Activated CD4-positive, alpha-beta memory T cell treated with anti-CD3 and anti-CD28 coated beads for 36 hours (primary cell): ENCODE results near the gene RADIL. TPM values are rescaled to one million over a fixed set of nuclear protein-coding genes. Genes with fewer than 3 reads are reported as not detected.

Experiments used
- CTCF ChIA-PET: fragments of 350-600 bp; sonication (Branson Sonifier 250); formaldehyde crosslinking; loops from one replicate; lab custom pipeline; 2021; ENCODE audit warnings: antibody characterized with exemption, inconsistent platforms; lab: Charles Lee
- POLR2A ChIA-PET: fragments of 350-600 bp; sonication (Branson Sonifier 250); formaldehyde crosslinking; loops from one replicate; lab custom pipeline; 2021; ENCODE audit warnings: antibody characterized with exemption; lab: Charles Lee
- DNase-seq: peaks from one replicate; pipeline ENCODE4 v3.0.0-alpha.2; 2020
- H3K27ac Mint-ChIP-seq: one replicate; pipeline ENCODE4 v1.8.0; 2021; ENCODE audit warnings: mixed read lengths
- H3K27me3 Mint-ChIP-seq: one replicate; pipeline ENCODE4 v1.8.0; 2021; ENCODE audit warnings: mixed read lengths
- H3K36me3 Mint-ChIP-seq: one replicate; pipeline ENCODE4 v1.8.0; 2021; ENCODE audit warnings: mixed read lengths
- H3K4me1 Mint-ChIP-seq: one replicate; pipeline ENCODE4 v1.8.0; 2021; ENCODE audit warnings: low read depth, mixed read lengths
- H3K4me3 Mint-ChIP-seq: one replicate; pipeline ENCODE4 v1.8.0; 2021; ENCODE audit warnings: mild to moderate bottlenecking, mixed read lengths
- H3K9me3 Mint-ChIP-seq: one replicate; pipeline ENCODE4 v1.8.0; 2021; ENCODE audit warnings: mixed read lengths
- intact Hi-C: fragments of 100-400 bp; cut with micrococcal nuclease; formaldehyde crosslinking; loops from one replicate; pipeline ENCODE4 v1.15.1; 2023
- total RNA-seq, 2 experiments: library from RNA; stranded (reverse); gene quantifications; one replicate each; pipeline ENCODE4 v1.2.3, GENCODE V29; 2021

RADIL gene
- total RNA-seq, 2 experiments from 2014 or later = 0.15 to 0.19 TPM

DNA sequence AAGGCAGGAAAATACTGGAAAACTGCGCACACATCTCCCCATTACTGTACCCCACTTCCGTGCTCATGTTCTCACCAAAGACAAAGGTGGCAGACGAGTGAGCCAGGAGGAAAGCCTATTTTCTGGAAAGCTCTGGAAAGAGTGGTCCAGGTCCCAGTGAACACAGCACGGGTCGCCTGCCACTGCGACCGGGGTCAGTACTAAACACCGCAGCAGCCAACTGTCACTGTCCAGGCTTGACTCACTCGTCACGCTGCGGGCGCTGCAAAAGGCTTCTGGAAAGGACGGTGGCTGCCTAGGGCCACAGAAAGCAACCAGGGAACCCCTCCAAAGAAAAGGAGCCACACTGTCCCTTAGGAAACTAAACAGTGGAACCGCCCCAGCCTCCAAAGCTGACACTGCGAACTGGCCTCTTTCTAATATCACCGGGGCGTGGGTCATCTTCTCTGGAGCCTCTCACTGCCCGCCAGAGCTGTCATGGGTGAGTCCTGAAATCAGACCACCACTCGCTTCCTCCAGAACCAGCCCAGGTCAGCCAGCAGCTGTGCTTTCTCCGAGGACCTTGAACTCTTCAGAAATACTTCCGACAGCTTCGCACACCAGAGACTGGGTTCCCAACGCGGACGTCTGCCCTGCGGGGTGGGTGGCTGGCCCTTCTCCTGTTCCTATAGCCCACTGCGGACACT is 4.0 kb downstream of the RADIL start:
- ChIA-PET POLR2A (no interaction called here), CTCF (no interaction called here)
- Mint-ChIP-seq H3K4me1 (peaks cover 10% of the 10 kb centered on the region), H3K4me3 (no peak overlapping the region), H3K9me3 (no peaks in the 10 kb centered on the region), H3K27ac (no peak overlapping the region), H3K36me3 (no peaks in the 10 kb centered on the region), H3K27me3 (peaks cover 22% of the 10 kb centered on the region)
- intact Hi-C loops = no loop called here
- no peak for DNase-seq

DNA sequence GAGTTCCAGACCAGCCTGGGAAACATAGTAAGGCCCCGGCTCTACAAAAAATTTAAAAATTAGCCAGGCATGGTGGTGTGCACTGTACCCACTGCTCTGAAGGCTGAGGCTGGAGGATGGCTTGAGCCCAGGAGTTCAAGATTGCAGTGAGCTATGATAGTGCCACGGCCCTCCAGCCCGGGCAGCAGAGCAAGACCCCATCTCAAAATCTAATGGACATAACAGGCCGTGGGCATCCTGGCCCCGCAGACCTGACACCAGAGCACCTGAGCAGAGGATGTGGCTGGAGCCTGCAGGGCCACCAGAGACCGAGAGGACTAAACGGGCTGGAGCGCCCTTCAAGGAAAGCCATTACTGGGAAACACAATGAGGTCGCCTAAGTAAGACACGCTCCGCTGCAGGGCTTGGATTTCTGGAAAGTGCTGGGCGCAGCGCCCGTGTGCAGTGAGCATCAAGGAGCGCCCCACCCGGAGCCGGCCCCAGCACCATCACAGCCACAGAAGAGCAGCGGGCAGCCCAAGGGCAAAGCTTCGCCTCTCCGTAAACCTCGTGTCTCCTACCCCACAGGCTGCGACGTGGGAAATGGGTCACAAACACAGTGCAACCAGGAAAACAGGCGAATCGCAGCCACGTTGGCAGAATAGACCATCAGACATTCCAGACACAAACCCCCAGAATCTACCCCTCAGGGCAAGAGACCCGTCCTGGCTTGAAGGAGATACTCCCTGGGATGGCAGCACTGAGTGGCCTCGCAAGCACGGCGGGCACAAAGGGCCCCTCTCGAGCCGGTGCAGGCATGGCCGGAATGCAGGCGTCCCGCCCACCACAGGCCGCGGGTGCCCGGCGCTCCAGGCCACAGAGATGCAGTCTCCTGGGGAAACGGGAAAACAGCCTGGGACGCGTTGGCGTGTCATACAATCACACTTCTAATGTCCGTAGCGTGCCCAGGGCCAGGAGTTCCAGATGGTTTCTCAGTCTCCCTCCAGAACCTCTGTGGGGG is 4.9 kb downstream of the RADIL start:
- POLR2A ChIA-PET = no interaction called here
- Mint-ChIP-seq H3K27me3 (peaks cover 19% of the 10 kb centered on the region), H3K27ac (no peak overlapping the region), H3K9me3 (no peaks in the 10 kb centered on the region), H3K4me3 (no peak overlapping the region), H3K36me3 (no peaks in the 10 kb centered on the region), H3K4me1 (peaks cover 10% of the 10 kb centered on the region)
- intact Hi-C loops = no loop called here
- no peak for DNase-seq
- CTCF ChIA-PET = no interaction called here

DNA sequence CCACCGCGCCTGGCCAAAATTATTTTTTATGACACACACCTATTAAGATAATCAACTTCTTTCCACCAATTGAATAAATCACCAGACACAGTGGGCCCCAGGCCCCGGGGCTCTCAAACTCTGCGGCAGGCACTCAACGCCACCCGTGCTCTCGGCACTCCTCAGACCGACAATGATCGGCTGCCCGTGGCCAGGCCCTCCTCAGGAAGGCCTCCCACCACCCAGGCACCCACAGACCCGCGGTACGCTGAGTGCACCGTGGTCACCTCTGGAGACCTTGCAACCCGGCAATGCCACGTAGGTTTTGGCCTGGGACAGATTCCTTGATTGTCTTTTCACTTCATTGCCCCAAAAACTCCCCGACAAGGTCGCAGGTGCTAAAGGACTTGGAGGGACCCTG is 6.9 kb downstream of the RADIL start:
- intact Hi-C loops = no loop called here
- Mint-ChIP-seq H3K27me3 (peaks cover 18% of the 10 kb centered on the region), H3K36me3 (no peaks in the 10 kb centered on the region), H3K27ac (no peak overlapping the region), H3K4me1 (no peaks in the 10 kb centered on the region), H3K4me3 (no peak overlapping the region), H3K9me3 (no peaks in the 10 kb centered on the region)
- no peak for DNase-seq
- CTCF ChIA-PET = interaction anchor here (0.8 kb wide), 1 partner anchor 79 kb away, joined by 3 read pairs; no protein-coding TSS in a partner anchor
- POLR2A ChIA-PET = no interaction called here

DNA sequence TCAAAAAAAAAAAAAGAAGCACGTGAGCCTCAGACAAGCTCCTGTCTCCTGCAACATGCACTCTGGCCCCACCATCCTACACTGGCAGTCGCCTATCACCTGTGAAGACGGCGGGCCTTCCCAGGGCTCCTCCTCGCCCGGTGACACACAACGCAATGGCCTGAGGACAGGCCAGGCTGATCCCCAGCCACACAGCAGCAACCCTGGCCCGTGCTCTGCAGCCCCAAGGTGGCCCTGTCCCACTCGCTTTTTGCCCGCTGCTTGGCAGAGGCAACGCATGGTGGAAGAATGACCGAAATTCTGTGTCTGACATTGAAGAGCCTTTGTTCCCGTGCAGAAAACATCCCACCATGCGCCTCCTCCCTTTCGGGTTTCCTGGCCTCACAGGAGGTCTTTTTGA is 8.1 kb downstream of the RADIL start:
- no peak overlapping the region for H3K27ac Mint-ChIP-seq
- CTCF ChIA-PET = no interaction called here
- intact Hi-C loops = no loop called here
- H3K27me3 Mint-ChIP-seq = peaks cover 21% of the 10 kb centered on the region
- no peaks in the 10 kb centered on the region for H3K4me1 Mint-ChIP-seq
- POLR2A ChIA-PET = no interaction called here
- no peak overlapping the region for H3K4me3 Mint-ChIP-seq
- H3K9me3 Mint-ChIP-seq = no peaks in the 10 kb centered on the region
- no peak for DNase-seq
- no peaks in the 10 kb centered on the region for H3K36me3 Mint-ChIP-seq

DNA sequence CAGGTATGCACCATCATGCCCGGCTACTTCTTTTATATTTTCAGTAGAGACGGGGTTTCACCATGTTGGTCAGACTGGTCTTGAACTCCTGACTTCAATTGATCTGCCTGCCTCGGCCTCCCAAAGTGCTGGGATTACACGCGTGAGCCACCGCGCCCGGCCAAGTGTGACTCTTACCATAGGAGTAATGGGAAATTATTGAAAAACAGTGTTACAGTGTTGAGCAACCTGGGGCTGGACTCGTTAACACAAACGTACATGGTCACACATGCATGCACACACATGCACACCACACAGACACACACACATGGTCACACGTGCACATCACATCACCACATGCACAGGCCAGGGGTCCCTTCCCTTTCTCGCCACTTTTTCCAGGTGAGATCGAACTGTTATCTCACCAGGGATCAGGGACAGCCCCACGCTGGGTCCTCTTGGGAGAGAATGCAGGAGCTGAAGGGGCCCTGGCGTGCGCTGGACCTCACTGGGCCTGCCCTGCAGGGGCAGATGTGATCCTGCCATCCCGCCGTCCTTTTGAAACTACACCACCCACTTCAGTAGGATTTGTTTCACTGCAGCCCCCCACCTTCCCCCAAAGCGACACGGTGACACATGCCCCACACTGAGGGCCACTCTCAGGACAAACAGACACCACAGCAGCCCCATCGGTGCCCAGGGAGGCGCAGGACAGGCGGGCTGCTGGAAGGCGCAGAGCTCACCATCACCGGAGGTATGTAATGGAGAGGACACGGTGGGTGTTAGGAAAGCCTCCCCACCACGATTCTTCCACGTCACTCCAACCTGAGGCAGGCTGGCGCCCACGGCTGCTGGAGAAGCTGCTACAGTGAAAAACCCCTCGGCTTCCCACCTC is 10.2 kb downstream of the RADIL start:
- ChIA-PET POLR2A (no interaction called here), CTCF (interaction anchor here (2.7 kb wide), 1 partner anchor 10 kb away, joined by 8 read pairs; the partner anchor contains the start of gene RADIL)
- no peak overlapping the region for H3K4me3 Mint-ChIP-seq
- no peak for DNase-seq
- H3K4me1 Mint-ChIP-seq = no peaks in the 10 kb centered on the region
- H3K27me3 Mint-ChIP-seq = peaks cover 22% of the 10 kb centered on the region
- intact Hi-C loops = loop anchor here (2.0 kb wide), 1 partner anchor 31 kb away; no protein-coding TSS in a partner anchor
- no peaks in the 10 kb centered on the region for H3K36me3 Mint-ChIP-seq
- H3K27ac Mint-ChIP-seq = no peak overlapping the region
- peaks cover 2% of the 10 kb centered on the region for H3K9me3 Mint-ChIP-seq

DNA sequence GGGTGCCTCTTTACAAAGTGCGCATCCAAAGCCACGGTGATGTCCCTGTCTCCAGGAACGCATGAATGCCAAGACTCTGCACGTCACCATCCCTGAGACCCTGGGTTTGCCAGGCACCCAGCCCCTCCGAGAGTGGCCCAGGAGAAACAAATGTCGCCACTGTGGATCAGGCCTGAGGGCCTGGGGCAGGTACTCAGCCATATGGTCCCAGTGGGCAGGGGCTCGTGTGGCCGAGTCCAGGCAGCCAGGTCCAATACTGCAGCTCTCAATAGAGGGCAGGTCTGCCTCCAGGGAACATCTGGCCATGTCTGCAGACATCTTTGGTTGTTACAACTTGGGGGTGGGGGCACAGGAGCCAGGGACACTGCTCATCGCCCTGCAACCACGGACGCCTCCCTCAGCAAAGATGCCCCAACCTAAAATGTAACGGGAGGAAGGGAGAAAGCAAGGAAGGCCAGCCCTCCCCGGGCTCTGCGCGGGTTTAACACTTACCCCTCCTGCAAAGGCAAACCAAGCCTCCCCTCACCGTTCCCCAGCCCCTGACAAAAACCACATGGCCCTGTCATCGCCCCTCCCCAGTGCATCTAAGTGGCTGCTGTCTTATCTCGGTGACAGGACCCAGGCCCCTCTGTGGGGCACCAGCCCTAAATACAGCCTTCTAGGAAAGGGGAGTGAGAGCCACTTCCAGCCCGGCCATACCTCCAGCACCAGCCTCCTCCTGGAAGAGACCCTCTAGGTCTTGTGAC is 11.4 kb downstream of the RADIL start:
- no peaks in the 10 kb centered on the region for H3K36me3 Mint-ChIP-seq
- POLR2A ChIA-PET = no interaction called here
- H3K4me1 Mint-ChIP-seq = no peaks in the 10 kb centered on the region
- no peak overlapping the region for H3K27ac Mint-ChIP-seq
- DNase-seq = no peak
- H3K4me3 Mint-ChIP-seq = no peak overlapping the region
- intact Hi-C loops = loop anchor here (2.0 kb wide), 1 partner anchor 33 kb away; no protein-coding TSS in a partner anchor
- H3K9me3 Mint-ChIP-seq = peaks cover 2% of the 10 kb centered on the region
- CTCF ChIA-PET = interaction anchor here (2.7 kb wide), 1 partner anchor 11 kb away, joined by 8 read pairs; the partner anchor contains the start of gene RADIL
- peaks cover 23% of the 10 kb centered on the region for H3K27me3 Mint-ChIP-seq

DNA sequence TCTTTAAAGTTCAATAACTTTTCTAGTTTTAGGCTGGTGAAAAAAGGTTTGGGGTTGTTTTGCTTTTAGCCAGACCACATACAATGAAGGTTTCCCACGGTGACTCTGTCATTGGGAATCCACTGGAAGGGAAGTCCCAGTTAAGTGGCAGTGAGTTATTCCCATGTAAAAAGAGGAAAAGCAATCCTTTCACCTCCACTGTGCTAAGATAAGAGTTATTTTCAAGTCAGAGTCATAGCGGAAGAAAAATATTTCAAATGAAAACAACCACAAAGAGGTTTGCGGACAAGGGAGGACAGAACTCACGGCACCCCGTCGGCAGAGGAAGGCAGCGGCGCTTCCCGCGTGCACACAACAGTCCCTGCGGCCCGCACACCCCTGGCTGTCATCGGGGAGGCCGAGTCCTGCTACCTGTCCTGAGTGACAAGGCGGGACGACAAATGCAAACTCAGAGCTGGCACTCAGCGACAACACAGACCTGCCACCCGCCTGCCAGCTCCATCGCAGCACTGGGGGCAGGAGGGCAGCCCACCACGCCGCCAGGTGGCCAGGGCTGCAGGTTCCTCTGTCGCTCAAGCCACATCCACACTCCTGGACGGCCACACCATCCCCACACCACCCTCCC is 12.3 kb downstream of the RADIL start:
- peaks cover 25% of the 10 kb centered on the region for H3K27me3 Mint-ChIP-seq
- H3K27ac Mint-ChIP-seq = no peak overlapping the region
- H3K36me3 Mint-ChIP-seq = no peaks in the 10 kb centered on the region
- peaks cover 2% of the 10 kb centered on the region for H3K9me3 Mint-ChIP-seq
- H3K4me1 Mint-ChIP-seq = no peaks in the 10 kb centered on the region
- no peak for DNase-seq
- intact Hi-C loops = no loop called here
- CTCF ChIA-PET = no interaction called here
- no peak overlapping the region for H3K4me3 Mint-ChIP-seq
- POLR2A ChIA-PET = no interaction called here

DNA sequence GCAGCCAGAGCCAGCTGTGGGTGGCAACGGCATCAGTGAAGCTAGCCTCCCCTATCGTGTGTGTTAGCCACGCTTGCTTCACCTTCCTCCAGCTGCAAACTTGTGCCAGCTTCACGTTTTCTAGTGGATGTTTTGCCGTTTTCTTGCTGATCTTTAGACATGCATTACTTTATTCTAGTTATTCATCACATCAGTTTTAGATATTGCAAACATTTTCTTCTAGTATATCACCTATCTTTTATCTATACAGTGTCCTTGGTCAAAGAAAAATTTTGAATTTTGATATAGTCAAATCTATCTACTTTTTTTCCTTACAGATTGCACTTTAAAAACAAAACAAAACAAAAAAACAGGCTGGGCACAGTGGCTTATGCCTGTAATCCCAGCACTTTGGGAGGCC is 15.0 kb downstream of the RADIL start:
- CTCF ChIA-PET = no interaction called here
- peaks cover 39% of the 10 kb centered on the region for H3K27me3 Mint-ChIP-seq

DNA sequence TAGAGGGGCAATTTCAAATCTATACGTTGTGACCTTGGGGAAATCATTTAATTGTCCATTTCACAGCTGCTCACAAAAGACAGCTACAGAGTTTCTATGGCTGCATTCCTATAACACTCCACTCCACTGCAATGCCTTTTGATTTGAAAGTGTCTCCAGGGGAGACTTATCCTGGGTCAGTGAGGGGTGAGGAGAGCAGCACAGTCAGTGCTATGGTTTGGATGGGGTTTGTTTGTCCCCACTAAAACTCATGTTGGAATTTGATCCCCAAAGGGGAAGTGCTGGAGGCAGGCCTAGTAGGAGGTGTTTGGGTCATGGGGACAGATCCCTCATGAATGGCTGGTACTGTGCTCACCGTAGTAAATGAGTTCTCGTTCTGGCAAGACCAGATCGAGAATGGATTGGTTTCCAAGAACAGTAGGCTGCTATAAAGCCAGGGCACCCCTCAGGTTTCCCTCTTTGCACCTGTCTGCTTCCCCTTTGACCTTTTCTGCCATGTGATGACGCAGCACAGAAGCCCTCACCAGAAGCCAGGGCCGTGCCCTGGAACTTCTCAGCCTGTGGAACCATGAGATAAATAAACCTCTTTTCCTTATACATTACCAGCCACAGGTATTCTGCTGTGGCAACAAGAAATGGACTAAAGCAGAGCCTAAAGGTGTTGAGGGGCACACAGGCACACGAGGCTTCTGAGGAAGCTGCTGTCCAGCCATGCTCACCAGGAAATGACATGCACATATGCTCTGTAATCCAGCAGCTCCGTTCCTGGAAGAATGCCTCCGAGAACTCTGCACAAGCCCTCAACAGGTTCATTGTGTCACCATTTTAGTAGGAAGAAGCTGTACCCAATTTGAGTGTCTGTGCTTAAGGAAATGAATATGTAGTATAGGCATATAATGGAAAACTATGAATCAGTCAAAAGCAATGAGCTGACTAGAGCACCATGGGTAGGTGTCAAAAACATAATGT is 16.7 kb downstream of the RADIL start:
- H3K27me3 Mint-ChIP-seq = peaks cover 42% of the 10 kb centered on the region
- intact Hi-C loops = no loop called here
- peaks cover 3% of the 10 kb centered on the region for H3K36me3 Mint-ChIP-seq
- no peak overlapping the region for H3K27ac Mint-ChIP-seq
- DNase-seq = no peak
- ChIA-PET POLR2A (no interaction called here), CTCF (interaction anchor here (1.1 to 1.3 kb wide), 2 partner anchors 37 to 69 kb away, joined by 3 to 4 read pairs; no protein-coding TSS in a partner anchor)
- no peaks in the 10 kb centered on the region for H3K4me1 Mint-ChIP-seq
- peaks cover 2% of the 10 kb centered on the region for H3K9me3 Mint-ChIP-seq
- H3K4me3 Mint-ChIP-seq = no peak overlapping the region

More for the DNA sequence above, 15.0 kb downstream of the RADIL start:
- intact Hi-C loops = no loop called here
- no peak overlapping the region for H3K27ac Mint-ChIP-seq
- H3K4me1 Mint-ChIP-seq = no peaks in the 10 kb centered on the region
- peaks cover 2% of the 10 kb centered on the region for H3K9me3 Mint-ChIP-seq
- H3K36me3 Mint-ChIP-seq = no peaks in the 10 kb centered on the region
- DNase-seq = no peak
- POLR2A ChIA-PET = no interaction called here
- H3K4me3 Mint-ChIP-seq = no peak overlapping the region

DNA sequence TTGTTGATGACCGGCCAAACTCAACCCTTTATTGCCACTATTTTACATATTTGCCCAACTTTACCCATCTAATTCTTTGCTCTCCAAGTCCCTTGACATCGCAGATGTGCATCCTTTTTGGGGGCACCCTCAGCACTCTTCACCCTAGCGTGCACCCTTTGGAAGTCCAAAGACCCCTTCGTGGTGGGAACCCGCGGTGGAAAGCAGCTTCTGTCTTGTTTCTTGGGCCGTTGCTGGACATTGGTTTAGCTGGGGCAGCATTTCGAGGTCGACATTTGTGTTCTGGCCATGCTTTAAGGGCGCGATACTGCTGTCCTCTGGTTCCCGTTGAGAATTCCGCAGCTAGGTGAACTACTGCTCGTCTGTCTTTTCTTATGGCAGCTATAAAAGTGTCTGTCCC is 21.4 kb downstream of the RADIL start:
- intact Hi-C loops = no loop called here
- CTCF ChIA-PET = interaction anchor here (1.0 kb wide), 1 partner anchor 21 kb away, joined by 3 read pairs; the partner anchor contains the start of gene RADIL
- Mint-ChIP-seq H3K9me3 (no peaks in the 10 kb centered on the region), H3K27ac (no peak overlapping the region), H3K4me1 (no peaks in the 10 kb centered on the region), H3K27me3 (peaks cover 53% of the 10 kb centered on the region), H3K4me3 (no peak overlapping the region), H3K36me3 (peaks cover 3% of the 10 kb centered on the region)
- POLR2A ChIA-PET = no interaction called here
- DNase-seq = no peak
